Superior temporal gyrus (tissue), 1 donor: Measurements from ENCODE around the gene COMMD9.

Experiments
- DNase-seq: peaks from one replicate; pipeline ENCODE4 v3.0.0-alpha.2; 2016; ENCODE audit errors: extremely low spot score

COMMD9 gene

DNA sequence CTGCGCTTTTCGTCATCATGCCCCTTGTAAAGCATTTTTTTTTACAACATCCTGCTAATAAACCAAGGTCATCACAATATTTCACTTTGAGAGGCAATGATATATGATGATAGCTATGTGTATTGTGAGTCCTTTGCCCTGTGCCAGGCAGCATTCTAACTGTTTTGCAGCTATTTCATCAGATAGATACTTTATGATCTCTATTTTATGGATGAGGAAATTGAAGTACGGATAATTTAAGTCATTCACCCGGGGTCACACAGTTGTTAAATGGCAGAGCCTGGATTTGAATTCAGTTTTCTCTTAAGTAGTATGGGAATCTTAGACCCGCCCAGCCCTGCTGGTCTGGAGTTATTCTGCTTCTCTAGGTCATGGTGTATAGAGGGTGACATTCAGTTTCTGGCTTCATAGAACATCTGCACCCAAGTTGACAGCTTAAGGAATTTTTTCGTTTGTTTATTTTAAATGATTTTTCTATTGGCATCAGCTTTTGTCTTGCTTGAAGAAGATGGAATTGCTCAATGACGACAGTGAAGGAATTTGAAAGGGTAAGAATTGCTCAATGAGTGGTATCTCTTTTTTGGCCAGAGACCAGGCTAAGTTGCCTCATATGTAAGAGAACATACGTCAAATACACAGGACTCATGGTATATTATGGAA is 7.8 kb upstream of the COMMD9 start:
- peak; percentile 42 for DNase-seq

DNA sequence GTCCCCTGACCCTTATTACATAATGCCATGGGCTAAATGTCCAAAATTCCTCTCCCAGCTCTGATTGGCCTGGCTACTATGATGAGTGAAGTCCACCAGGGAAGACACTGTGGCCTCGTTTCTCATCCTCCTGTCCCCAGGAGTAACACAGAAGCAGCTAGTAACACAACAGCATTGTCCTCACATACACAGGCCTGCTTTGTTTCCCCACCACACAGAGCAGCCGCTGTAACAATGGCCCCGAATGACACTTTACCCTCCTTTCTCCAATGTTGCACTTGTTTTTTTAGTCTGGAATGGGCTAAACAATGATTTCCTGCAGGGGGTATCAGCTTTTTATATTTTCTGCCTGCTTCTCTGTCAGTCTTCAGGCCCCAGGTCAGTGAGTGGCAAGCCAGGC is 6.7 kb upstream of the COMMD9 start, which contains the start of gene PRR5L:
Gene PRR5L (plus strand): TSS at position 363 of the 400 bp plus-strand sequence. CDS start 104,834 bp downstream, outside the sequence.
- DNase-seq, result peak; percentile 92

DNA sequence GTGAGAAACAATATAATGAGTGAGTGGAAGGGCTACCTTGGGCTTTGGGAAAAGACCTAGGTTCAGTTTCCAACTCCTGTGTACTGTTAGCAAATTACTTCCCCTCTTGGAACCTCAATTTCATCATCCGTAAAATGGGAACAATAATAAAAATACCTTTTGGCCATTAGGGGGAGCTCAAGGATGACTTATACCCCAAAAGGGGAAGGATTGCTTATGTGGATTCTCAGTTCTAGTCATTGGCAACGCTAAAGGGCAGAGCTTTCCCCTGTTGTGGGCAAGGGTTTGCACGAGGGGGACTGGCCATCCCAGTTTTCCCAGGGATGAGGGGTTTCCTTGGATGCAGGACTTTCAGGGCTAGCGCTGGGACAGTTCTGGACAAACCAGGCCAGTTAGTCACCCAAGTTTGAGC is 3.1 kb upstream of the COMMD9 start:
- DNase-seq, result peak; percentile 76

DNA sequence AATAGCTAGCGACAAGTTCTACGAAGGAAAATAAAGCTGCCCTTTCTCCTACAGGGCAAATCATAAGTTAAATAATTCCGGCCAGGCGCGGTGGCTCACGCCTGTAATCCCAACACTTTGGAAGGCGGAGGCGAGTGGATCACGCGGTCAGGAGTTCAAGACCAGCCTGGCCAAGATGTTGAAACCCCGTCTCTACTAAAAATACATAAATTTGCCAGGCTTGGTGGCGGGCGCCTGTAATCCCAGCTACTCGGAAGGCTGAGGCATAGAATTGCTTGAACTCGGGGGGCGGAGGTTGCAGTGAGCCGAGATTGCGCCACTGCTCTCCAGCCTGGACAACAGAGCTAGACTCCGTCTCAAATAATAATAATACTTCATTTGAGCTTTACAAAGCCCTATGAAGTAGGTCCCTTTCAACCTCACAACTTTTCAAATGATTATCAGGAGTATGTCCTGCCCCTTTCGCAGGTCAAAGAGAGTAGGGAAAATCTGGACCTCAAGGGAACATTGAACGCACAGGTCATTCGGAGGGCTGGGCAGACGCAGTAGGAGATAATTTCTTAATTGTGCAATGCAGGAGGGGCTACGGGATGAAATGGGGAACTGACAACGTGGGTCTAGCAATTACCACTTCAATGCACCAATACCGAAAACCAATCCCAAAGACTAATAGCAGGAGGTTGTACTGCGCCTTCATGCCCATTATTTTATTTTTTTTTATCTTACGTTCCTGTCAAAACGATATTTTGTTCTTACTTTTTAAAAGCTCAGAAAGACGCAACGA is 590 bp downstream of the COMMD9 start:
- DNase-seq, result no peak

DNA sequence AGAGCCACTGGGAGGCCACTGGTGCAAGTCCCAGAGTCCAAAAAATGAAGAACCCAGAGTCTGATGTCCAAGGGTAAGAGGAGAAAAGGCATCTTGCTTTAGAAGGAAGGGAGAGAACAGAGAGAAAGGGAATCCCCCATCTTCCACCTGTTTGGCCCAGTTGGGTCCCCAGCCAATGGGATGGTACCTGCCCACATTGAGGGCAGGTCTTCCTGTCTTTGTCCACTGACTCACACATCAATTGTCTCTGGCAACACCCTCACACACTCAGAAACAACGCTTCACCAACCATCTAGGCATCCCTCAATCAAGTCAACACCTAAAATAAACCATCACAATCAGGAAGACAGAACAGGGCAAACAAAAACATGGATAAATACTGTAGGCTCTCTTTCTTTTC is 6.3 kb downstream of the COMMD9 start:
- DNase-seq, result no peak

DNA sequence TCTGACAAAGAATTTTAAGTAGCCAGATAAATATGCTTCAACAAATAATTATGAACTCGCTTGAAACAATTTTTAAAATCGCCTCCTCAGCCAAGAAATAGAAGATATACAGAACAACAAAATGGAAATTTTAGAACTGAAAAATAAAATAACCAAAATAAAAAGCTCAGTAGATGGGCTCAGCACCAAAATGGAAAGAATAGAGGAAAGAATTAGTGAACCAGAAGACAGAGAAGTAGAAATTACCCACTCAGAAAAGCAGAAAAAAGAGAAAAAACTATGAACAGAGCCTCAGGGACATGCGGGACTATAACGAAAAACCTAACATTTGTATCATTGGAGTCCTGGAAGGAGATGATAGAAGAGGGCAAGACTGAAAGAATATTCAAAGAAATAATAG is 7.4 kb downstream of the COMMD9 start:
- DNase-seq, result no peak

DNA sequence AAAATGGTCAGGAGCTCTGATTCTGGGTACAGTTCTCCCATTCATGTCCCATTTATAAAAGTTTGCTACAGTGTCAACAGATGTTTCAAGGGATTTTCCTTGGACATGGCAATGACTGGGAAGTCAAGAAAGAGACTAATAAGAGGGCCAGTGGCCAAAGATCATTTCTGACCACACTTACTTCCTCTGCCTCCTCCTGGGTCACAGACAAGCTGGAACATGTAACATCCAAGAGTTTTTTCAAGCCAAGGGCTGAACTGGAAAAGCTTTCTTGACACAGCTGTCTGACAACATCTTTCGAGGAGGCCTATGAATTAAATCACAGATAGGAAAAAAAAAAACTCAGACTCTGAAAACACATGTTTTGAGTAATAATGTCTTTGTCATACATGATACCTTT is 8.7 kb downstream of the COMMD9 start:
- DNase-seq, result no peak

DNA sequence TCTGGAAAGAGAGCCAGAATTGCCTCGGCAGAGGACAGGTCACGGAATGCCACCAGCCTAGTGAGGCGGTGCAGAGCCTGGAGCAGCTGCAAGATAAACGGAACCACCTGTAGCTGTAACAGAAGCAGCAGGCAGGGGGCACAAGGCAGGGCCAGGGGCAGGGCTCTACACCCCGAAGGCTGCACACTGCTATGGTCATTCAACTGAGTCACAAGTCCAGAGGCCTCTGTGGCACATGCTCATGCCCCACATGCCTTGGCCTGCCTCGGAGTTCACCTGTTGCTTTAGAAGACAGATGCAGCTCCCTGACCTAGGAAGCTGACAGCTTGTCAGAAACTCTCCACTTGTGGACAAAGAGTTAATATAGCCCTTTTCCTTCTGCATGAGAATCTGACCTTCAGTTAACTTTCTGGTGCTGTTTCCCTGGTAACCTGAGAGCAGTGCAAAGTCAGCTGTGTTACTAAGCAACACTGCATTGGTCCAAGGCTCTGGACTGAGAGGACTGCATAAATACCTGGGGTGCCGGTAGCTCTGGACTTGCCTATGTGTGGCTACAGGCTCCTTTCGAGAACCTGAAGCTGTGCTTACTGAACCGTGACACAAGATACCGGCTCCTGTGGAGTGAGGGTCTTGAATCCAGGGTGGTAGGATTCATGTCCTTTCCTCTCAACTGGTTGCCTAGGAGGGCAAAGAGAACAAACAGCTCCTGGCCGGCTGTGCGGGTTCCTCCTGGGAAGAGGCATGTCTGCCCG is 10.5 kb downstream of the COMMD9 start:
- no peak for DNase-seq

DNA sequence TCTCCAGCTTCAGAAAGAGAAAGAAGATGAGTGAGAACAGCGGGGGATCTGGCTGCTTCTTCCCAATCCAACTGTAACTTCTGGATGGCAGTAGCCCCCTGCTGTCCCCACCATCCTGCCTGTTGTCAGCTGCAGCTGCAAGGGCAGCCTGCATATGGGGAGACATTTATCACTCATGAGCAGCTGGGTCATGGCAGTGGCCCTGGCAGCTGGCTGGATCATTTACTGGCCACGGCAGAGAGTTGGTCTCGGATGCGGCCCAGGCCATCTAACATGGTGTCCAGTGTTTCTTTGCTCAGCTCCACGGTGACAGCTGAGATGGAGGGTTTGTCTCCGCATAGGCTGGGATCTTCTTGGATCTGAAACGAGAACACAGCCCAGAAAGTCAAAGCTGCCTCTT is 14.8 kb downstream of the COMMD9 start:
- no peak for DNase-seq

DNA sequence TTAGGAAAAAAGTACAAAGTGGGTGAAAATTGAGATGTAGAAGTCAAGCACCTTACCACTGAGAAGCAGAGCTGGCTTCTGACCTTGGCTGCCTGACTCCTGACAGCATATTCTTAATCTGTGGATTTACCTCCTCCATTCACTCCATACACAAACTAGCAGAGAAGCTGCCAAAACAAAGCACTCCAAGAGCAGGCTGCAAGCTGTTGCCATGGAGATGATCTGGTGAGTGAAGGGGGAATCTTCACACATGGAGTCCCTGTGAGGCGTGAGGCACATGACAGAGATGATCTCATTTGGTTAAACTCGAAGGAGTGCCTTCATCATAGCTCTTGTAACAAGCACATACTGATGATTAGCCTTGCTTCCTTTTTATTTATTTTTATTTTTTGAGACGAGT is 16.1 kb downstream of the COMMD9 start:
- DNase-seq, result peak; percentile 44

DNA sequence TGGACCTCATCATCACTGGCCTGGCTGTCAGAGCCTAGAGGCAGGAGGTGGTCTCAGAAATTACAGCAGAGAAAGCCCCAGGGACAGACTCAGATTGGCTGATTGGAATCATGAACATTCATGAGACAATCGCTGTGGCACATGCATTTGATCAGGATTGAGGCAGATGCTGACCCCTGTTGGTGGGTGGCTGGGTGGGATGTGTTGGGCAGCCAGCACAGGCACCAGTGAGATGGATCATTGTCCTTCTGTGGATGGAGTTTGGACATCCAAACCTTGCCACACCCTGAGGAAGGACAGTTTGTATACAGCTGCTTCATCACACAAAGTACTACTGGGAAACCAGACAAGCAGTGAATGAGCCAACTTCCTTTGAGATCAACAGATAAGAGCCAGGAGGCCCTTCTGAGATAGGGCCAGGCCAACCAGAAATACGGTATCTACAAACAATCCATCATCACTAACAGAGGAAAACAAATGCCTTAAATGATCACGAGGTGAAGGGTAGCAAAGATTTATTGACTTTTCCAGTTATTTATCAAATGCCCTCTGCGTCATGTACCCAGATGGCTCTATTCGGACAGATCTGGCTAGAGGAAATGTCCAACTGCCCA is 17.3 kb downstream of the COMMD9 start:
- DNase-seq, result no peak

DNA sequence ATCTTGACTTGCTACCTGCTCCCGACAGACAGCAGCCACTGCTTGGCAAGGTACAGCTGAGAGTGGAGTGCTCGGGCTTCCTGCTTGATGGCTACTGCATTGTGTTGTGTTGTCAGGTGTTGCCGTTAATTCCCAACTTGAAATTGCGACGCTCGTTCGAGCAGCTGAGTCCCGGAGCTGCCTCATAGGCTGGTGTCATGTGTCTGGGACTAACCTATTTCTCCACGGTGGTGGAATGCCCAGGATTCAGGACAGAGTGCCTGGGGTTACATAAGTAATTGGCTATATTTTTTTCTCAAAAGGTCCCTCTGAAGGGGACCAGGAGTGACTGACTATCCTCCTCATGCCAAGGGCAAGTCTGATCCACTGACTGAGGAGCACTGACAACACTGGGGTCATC is 18.5 kb downstream of the COMMD9 start:
- no peak for DNase-seq

DNA sequence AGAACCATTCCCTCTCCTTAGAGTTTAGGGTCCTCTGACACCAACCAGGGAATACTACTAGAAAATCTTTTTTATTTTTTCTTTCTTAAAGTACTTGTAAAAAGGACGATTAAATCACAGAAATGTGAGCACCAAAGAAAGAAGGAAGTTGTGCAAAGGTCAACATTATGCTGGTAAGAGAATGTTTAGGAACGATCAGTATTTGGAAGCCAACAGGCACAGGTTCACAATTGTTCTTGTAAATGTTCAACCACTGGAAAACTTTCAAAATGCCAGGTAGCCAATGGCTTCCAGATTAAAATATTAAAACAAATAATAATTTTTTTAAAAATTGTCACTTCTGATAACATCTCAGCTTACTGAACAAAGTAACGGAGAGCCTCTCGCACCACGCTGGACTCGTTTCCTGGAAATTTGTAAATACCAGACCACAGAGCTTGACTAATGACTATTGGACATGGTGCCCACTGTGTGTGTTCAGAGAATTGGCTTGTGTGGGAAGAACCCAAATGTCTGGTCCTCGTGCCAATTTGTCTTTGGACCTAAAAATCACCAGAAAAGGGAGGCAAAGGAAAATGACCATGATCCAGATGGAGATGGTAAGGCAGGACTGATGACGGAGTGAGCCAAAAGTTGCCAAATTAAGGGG is 20.8 kb downstream of the COMMD9 start:
- no peak for DNase-seq

DNA sequence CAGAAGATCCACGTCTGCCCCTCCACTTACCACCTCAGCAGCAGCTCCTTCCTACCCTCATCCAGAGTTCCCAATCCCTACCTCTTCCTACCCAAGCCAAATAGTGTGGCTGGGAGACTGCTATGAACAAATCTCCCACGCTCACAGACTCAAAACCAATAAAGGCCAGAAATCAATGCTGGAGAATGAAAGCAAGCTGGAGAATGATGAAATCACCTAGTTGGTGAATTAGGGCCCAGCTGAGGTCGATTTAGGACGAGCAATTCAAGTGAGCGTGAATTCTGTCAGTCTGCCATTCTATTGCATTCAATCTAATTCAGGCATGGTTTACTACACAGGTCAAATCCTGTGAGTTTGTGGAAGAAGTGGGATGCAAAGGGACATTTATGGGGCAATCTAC is 22.5 kb downstream of the COMMD9 start:
- DNase-seq, result no peak

DNA sequence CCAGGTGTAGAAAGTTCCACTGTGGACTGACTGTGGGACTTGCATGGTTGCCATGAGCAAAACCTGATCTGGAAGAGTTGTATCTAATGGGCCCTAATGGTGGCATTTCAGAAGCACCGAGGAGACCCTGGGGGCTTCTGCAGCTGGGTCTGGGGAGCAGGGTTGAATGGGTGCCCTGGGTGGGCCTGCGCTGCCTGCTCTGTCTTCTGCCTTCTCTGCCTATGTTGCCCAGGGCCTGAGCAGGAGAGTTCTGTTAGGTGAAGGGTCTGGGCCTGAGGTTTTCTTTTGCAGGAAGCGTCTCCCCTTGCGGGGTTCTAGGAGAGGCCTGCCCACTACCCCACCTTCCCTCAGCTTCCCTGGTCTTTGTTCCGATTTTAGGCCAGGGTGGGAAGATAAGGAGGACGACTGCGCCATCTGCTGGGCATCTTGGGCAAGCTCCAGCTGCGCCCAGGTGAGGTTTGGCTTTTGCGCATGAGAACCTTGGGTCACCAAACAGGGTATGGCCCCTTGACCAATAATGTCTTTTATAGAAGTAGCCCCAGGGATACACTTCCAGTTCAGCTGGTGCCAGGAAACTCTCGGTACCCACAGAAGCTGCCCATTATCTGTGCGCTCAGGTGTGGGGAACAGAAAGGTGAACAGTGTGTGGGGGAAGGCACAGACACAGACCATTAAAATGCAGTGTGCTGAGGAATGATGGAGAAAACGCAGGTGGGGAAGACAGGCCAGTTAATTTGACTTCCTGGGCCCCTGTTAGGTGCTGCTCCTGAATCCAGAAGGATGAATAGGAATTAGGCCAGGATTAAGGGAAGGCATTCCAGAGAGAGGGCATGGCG is 23.2 kb downstream of the COMMD9 start:
- peak; percentile 58 for DNase-seq

DNA sequence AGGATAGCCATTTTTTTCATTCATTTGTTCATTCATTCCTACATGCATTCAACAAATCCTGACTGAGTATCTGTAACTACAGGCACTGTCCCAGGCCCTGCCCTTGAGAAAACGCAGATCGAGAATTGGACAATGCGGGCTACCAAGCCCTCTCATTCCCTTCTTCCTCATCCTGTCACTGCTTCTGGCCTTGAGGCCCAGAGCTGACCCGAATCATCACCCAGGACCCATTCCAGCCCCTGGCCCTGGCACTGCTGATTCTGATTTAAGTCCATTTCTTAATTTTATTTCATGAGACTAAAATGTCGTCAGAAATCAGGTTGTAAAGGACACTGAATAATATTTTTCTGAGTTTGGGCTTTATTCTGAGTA is 24.3 kb downstream of the COMMD9 start:
- DNase-seq, result no peak

DNA sequence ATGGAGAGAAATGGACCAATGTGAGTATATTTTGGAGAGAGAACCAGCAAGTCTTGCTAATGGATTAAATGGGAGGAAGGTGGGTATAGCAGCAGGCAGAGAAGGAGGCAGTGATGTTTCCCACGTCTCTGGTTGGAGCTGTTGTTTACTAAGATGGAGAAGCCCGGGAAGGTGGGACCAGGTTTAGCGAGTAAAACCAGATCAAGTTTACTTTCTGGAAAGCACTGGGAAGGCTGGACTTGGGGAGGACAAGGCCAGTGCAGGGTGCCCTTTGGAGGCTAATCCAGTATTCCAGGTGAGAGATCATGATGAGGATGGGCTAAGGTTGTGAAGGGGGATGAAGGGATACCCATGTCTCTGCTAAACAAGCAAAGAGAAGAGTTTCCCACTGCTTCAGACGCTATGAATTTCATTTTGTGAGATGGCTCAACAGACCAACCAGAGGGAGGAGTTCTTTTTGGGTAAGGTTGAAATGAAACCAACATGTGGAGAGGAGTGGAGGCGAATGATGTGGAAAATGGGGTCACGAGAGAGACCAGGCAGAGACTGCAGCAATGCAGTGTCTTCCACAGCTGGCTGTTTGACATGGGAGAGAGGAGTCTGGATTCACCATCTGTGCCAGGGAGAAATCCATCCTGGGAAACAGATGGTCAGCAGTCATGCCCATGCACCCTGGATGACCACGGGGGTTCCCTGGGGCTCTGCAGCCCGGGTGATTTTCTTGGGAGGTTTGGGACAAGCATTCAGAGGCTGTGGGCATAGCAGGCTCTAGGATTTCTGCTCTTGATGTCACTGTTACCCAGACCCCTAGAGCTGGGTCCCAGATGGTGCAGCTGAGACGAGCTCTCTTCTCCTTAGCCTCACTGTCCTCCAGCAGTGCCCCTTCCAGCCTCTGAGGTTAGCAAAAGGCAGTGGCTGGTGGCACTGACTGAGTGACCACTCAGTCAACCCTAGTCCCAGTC is 24.9 kb downstream of the COMMD9 start:
- no peak for DNase-seq

DNA sequence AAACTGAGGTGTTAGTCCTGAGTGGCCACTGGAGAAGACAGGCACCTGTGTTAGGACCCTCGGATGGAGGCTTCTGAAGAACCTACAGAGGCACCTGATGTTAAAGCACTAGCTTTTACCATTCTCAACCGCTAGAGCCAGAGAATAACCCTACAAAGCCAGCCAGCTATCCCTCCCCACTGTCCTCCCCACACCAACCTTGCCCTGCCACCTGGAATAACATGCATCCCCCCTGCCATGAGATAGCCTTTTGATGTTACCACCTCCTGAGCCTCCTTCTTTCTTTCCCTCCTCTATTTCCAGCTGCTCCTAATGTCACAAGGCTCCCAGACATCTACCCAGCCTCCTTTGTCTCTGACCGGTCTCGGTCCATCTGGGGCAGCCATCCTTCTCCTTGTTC is 28.1 kb downstream of the COMMD9 start:
- DNase-seq, result no peak

DNA sequence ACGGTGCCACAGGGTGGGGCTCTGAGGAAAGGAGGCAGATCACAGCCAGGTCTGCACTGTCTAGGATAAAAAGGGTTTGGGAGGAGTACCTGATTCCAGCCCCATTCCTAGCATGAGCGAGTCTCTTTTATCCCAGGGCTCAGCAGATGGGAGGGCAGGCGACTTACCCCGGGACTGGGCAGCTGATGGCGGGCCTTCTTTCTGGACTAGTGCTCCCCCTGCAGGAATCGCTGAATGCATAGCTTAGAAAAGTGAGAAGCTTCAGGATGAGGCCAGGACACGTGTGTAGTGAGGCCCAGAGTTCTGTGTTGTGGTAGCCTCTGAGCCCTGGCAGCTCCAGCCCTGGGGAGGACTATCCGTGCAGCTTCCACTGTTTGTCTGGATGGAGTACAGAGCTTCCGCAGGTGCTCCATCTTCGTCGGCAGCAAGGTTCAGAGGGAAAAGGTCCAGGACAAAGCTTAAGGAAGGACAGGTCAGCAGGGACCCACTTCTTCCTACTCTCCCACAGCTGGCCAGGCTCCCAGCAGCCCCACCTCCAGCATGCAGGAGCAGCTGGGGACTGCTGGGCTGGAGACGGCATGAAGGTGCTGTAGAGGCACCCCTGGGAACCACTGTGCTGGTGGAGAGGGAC is 30.4 kb downstream of the COMMD9 start:
- peak; percentile 76 for DNase-seq
